Esophagus muscularis mucosa (tissue), 3 donors: ENCODE data around the gene EFCAB12.

ENCODE experiments used
- CTCF ChIP-seq, 3 experiments: fragments of 200-600 bp in 2 of 3; fragments of 450-650 bp in 1 of 3; sonication (generic) in 2 of 3; IDR thresholded peaks; one replicate each; pipeline ENCODE4 v1.5.1; 2017 to 2019; ENCODE audit warnings: antibody characterized with exemption in 3 of 3, mild to moderate bottlenecking in 2 of 3, moderate library complexity in 1 of 3
- POLR2A ChIP-seq: fragments of 450-650 bp; IDR thresholded peaks from one replicate; pipeline ENCODE4 v1.6.1; 2017; ENCODE audit warnings: antibody characterized with exemption, moderate library complexity, mild to moderate bottlenecking, low read depth

- TF ChIP-seq POLR2A (no peak), CTCF (IDR thresholded peaks at IDR 0.05) (no peak)
These were observed 5.5 kb downstream of the EFCAB12 start for GRCh38 chr3:129422897-129423296.
